T47D (cell line): ENCODE data around the gene ZRANB1.

Experiments
- DNase-seq, 2 experiments: peaks; one replicate each; pipeline versions ENCODE4 v3.0.0 to v3.0.0-alpha.2; 2011 to 2012; ENCODE audit warnings: low read depth in 1 of 2, low spot score in 1 of 2
- JUND ChIP-seq: IDR thresholded peaks from 2 replicates; pipeline ENCODE4 v1.6.1; 2012; ENCODE audit warnings: low read depth
- in situ Hi-C: cut with HindIII; loops from 2 replicates; pipeline ENCODE4 v1.10.0; 2016; ENCODE audit warnings: low sequenced_read_pairs, low pct_unique_long_range_greater_than_20kb

ZRANB1 gene

GRCh38 chr10:125001313-125002046 lies 59.6 kb downstream of the ZRANB1 start:
- in situ Hi-C loops = no loop called here
- no peak for TF ChIP-seq JUND
- no peak for DNase-seq

- no peak for TF ChIP-seq JUND
- DNase-seq = no peak
- in situ Hi-C loops = no loop called here
Measured at GRCh38 chr10:125002047-125002422, 60.1 kb downstream of the ZRANB1 start.

GRCh38 chr10:125002423-125003145 lies 60.7 kb downstream of the ZRANB1 start:
- DNase-seq = no peak
- TF ChIP-seq JUND = no peak
- in situ Hi-C loops = no loop called here

GRCh38 chr10:125003146-125003900 lies 61.4 kb downstream of the ZRANB1 start:
- no peak for TF ChIP-seq JUND
- in situ Hi-C loops = no loop called here
- no peak for DNase-seq

- in situ Hi-C loops = no loop called here
- no peak for TF ChIP-seq JUND
- DNase-seq = no peak
Measured at GRCh38 chr10:125003901-125004467, 62.1 kb downstream of the ZRANB1 start.

GRCh38 chr10:125004571-125005311 lies 62.8 kb downstream of the ZRANB1 start:
- no peak for TF ChIP-seq JUND
- in situ Hi-C loops = no loop called here
- DNase-seq = no peak

- no peak for TF ChIP-seq JUND
- in situ Hi-C loops = no loop called here
- no peak for DNase-seq
Measured at GRCh38 chr10:125005312-125006187, 63.6 kb downstream of the ZRANB1 start.

- in situ Hi-C loops = no loop called here
- no peak for DNase-seq
- no peak for TF ChIP-seq JUND
Measured at GRCh38 chr10:125006188-125006680, 64.3 kb downstream of the ZRANB1 start.

- no peak for TF ChIP-seq JUND
- DNase-seq = no peak
- in situ Hi-C loops = no loop called here
Measured at GRCh38 chr10:125006921-125007426, 65.1 kb downstream of the ZRANB1 start.

GRCh38 chr10:125007436-125007835 lies 65.5 kb downstream of the ZRANB1 start:
- no peak for TF ChIP-seq JUND
- no peak for DNase-seq
- in situ Hi-C loops = no loop called here
